CD14-positive monocyte (primary cell): ENCODE data around the gene MPHOSPH10. TPM values are rescaled to one million over a fixed set of nuclear protein-coding genes. Genes with fewer than 3 reads are reported as not detected.

ENCODE experiments used
- DNase-seq, 3 donors: peaks; one replicate each; pipeline ENCODE4 v3.0.0-alpha.2; 2011 to 2022
- H2AFZ ChIP-seq: 2 replicates; pipeline ENCODE4 v1.6.0; 2012; ENCODE audit warnings: mild to moderate bottlenecking, low read depth, low read length, inconsistent platforms; ENCODE audit not compliant: insufficient read depth, poor library complexity, severe bottlenecking
- H3K27ac ChIP-seq, 2 donors: 1 replicate in 1 of 2; 2 replicates in 1 of 2; pipeline ENCODE4 v1.5.1; 2012 to 2013; ENCODE audit warnings: low read length in 2 of 2, control low read depth in 1 of 2, inconsistent platforms in 1 of 2, low read depth in 1 of 2, mild to moderate bottlenecking in 1 of 2
- H3K27me3 ChIP-seq, 2 donors: one replicate each; pipeline versions ENCODE4 v1.6.0 to v1.6.1; 2011 to 2013; ENCODE audit warnings: low read length in 2 of 2; ENCODE audit not compliant: control insufficient read depth in 2 of 2, insufficient read depth in 2 of 2
- H3K36me3 ChIP-seq, 2 donors: replicated peaks in 1 of 2; 1 replicate in 1 of 2; 2 replicates in 1 of 2; pipeline versions ENCODE4 v1.5.1 to v1.6.1; 2012 to 2013; ENCODE audit warnings: low read length in 2 of 2, control low read depth in 1 of 2, inconsistent platforms in 1 of 2, mild to moderate bottlenecking in 1 of 2; ENCODE audit not compliant: insufficient read depth in 2 of 2, control insufficient read depth in 1 of 2
- H3K4me1 ChIP-seq, 2 donors: 1 replicate in 1 of 2; 2 replicates in 1 of 2; pipeline versions ENCODE4 v1.5.1 to v1.6.1; 2012 to 2013; ENCODE audit warnings: low read length in 2 of 2, control low read depth in 1 of 2, inconsistent platforms in 1 of 2, mild to moderate bottlenecking in 1 of 2, moderate library complexity in 1 of 2; ENCODE audit not compliant: insufficient read depth in 2 of 2, control insufficient read depth in 1 of 2
- H3K4me2 ChIP-seq: replicated peaks from 2 replicates; pipeline ENCODE3; 2012; ENCODE audit warnings: low read length, moderate library complexity, mild to moderate bottlenecking; ENCODE audit not compliant: poor library complexity, severe bottlenecking; ENCODE audit errors: extremely low read depth
- H3K4me3 ChIP-seq, 3 experiments: fragments of 200-600 bp in 1 of 3; sonication (generic) in 1 of 3; replicated peaks in 1 of 3; 1 replicate in 2 of 3; 2 replicates in 1 of 3; pipeline ENCODE4 v1.5.1; 2011 to 2013; ENCODE audit warnings: low read length in 3 of 3, mild to moderate bottlenecking in 3 of 3, control low read depth in 2 of 3, low read depth in 2 of 3, inconsistent platforms in 1 of 3, moderate library complexity in 1 of 3
- H3K79me2 ChIP-seq: 2 replicates; pipeline ENCODE4 v1.6.0; 2012; ENCODE audit warnings: mild to moderate bottlenecking, control low read depth, inconsistent platforms, low read length, moderate library complexity; ENCODE audit not compliant: insufficient read depth
- H3K9ac ChIP-seq: 2 replicates; pipeline ENCODE4 v1.6.0; 2017; ENCODE audit warnings: low read length, mild to moderate bottlenecking; ENCODE audit not compliant: insufficient read depth, poor library complexity, severe bottlenecking
- H3K9me3 ChIP-seq, 2 donors: replicated peaks in 1 of 2; 1 replicate in 1 of 2; 2 replicates in 1 of 2; pipeline versions ENCODE4 v1.5.1 to v1.6.1; 2012 to 2013; ENCODE audit warnings: low read length in 2 of 2, control low read depth in 1 of 2; ENCODE audit not compliant: control insufficient read depth in 1 of 2, insufficient read depth in 1 of 2
- H4K20me1 ChIP-seq: 2 replicates; pipeline ENCODE4 v1.6.0; 2012; ENCODE audit warnings: mild to moderate bottlenecking, low read length, control low read depth, moderate library complexity; ENCODE audit not compliant: insufficient read depth
- H3K27ac Mint-ChIP-seq, 7 donors: one replicate each; pipeline ENCODE4 v1.8.0; 2020; ENCODE audit warnings: mild to moderate bottlenecking in 7 of 7, mixed read lengths in 7 of 7, moderate library complexity in 6 of 7, inconsistent platforms in 2 of 7
- H3K27me3 Mint-ChIP-seq, 3 donors: one replicate each; pipeline ENCODE4 v1.8.0; 2021 to 2022; ENCODE audit warnings: low read depth in 3 of 3, mild to moderate bottlenecking in 3 of 3, mixed read lengths in 3 of 3, moderate library complexity in 3 of 3, inconsistent platforms in 1 of 3
- H3K36me3 Mint-ChIP-seq, 2 donors: one replicate each; pipeline ENCODE4 v1.8.0; 2020; ENCODE audit warnings: mixed read lengths in 2 of 2, inconsistent platforms in 1 of 2, mild to moderate bottlenecking in 1 of 2
- H3K4me1 Mint-ChIP-seq: one replicate; pipeline ENCODE4 v1.8.0; 2020; ENCODE audit warnings: mild to moderate bottlenecking, mixed read lengths
- H3K4me3 Mint-ChIP-seq, 2 donors: one replicate each; pipeline ENCODE4 v1.8.0; 2020; ENCODE audit warnings: mild to moderate bottlenecking in 2 of 2, mixed read lengths in 2 of 2, moderate library complexity in 1 of 2
- H3K9me3 Mint-ChIP-seq, 7 donors: one replicate each; pipeline ENCODE4 v1.8.0; 2020 to 2022; ENCODE audit warnings: mixed read lengths in 7 of 7, mild to moderate bottlenecking in 6 of 7, moderate library complexity in 6 of 7, inconsistent platforms in 2 of 7
- CTCF ChIP-seq: fragments of 200-600 bp; IDR thresholded peaks from one replicate; pipeline ENCODE4 v1.8.0; 2022; ENCODE audit warnings: antibody characterized with exemption, mild to moderate bottlenecking
- WGBS: methylation state at CpG from one replicate; pipeline ENCODE4 v1.1.5; 2013; ENCODE audit warnings: missing lambda C conversion rate; ENCODE audit not compliant: insufficient coverage; 5-methylcytosine and 5-hydroxymethylcytosine counted together
- intact Hi-C, 2 donors: fragments of 100-400 bp; cut with micrococcal nuclease; formaldehyde crosslinking; loops; one replicate each; pipeline versions ENCODE4 v1.15.0 to v1.15.1; 2023
- polyA plus RNA-seq, 3 donors: library from polyadenylated mRNA; depleted of rRNA in 1 of 3; unstranded in 2 of 3; stranded (reverse) in 1 of 3; fragments of 300-500 nt in 2 of 3; fragments of >200 nt in 1 of 3; fragmentation: Illumina TruSeq in 2 of 3; gene quantifications; 1 replicate in 2 of 3; 2 replicates in 1 of 3; pipeline ENCODE4 v1.2.3, GENCODE V29; 2012 to 2021

Gene MPHOSPH10
- polyA plus RNA-seq, 3 donors: 4.8 to 9.9 (median 5.6) TPM

GRCh38 chr2:71156573-71156972 is 26.1 kb downstream of the MPHOSPH10 start:
- Mint-ChIP-seq H3K27ac (no peak overlapping the region), H3K27me3 (peaks cover 1 to 7% (median 2%) of the 10 kb centered on the region in 3 donors), H3K4me1 (peaks cover 17% of the 10 kb centered on the region), H3K36me3 (no peaks in the 10 kb centered on the region), H3K9me3 (no peaks in the 10 kb centered on the region), H3K4me3 (no peak overlapping the region)
- no peak for TF ChIP-seq CTCF
- peaks cover 4% of the 10 kb centered on the region in 2 donors for H3K4me1 ChIP-seq
- H3K9ac ChIP-seq: no peak overlapping the region
- H3K27ac ChIP-seq: no peak overlapping the region
- 84% methylated on average over 5 of the region's 6 CpGs for WGBS
- H3K9me3 ChIP-seq: no peaks in the 10 kb centered on the region
- intact Hi-C loops: no loop called here
- no peaks in the 10 kb centered on the region for H3K79me2 ChIP-seq
- H3K27me3 ChIP-seq: no peaks in the 10 kb centered on the region
- DNase-seq: no peak
- no peaks in the 10 kb centered on the region for H4K20me1 ChIP-seq
- H3K4me2 ChIP-seq: no peak overlapping the region
- peak overlapping the region; percentile 70 for H2AFZ ChIP-seq
- H3K4me3 ChIP-seq: no peak overlapping the region
- H3K36me3 ChIP-seq: no peaks in the 10 kb centered on the region

- Histone ChIP-seq H3K9me3 (no peaks in the 10 kb centered on the region), H3K9ac (no peak overlapping the region), H3K27me3 (no peaks in the 10 kb centered on the region), H3K4me2 (peak overlapping the region; percentile 31), H3K36me3 (no peaks in the 10 kb centered on the region), H3K27ac (no peak overlapping the region), H3K4me1 (peaks cover 4% of the 10 kb centered on the region in 2 donors), H2AFZ (peak overlapping the region; percentile 70), H3K4me3 (no peak overlapping the region), H3K79me2 (no peaks in the 10 kb centered on the region), H4K20me1 (no peaks in the 10 kb centered on the region)
- Mint-ChIP-seq H3K36me3 (no peaks in the 10 kb centered on the region), H3K27me3 (peaks cover 0 to 7% (median 3%) of the 10 kb centered on the region in 3 donors), H3K4me1 (peaks cover 17% of the 10 kb centered on the region), H3K27ac (peak overlapping the region in 2 of 7 donors; percentile 3 to 5), H3K4me3 (peak overlapping the region; percentile 31 to 68), H3K9me3 (no peaks in the 10 kb centered on the region)
- 11% methylated on average over 11 of the region's 16 CpGs for WGBS
- intact Hi-C loops: no loop called here
- TF ChIP-seq CTCF: peak; percentile 67
- peak; percentile 7 to 42 (median 37) for DNase-seq
Observed at GRCh38 chr2:71157124-71157793, 26.8 kb downstream of the MPHOSPH10 start.
